ENCODE data around the gene CFAP299. TPM values are rescaled to one million over a fixed set of nuclear protein-coding genes. Genes with fewer than 3 reads are reported as not detected.

Gene CFAP299
- total RNA-seq, 3 donors from 2014 or later, result under 0.01 to 0.15 TPM; not detected in 1

- H3K27me3 ChIP-seq, result no peaks in the 10 kb centered on the region
- H3K4me1 ChIP-seq, result no peaks in the 10 kb centered on the region
- no peak overlapping the region for H3K27ac ChIP-seq
- no peaks in the 10 kb centered on the region for H3K9me3 ChIP-seq
- no peak for TF ChIP-seq POLR2AphosphoS5 (IDR thresholded peaks at IDR 0.05)
- no peak for TF ChIP-seq POLR2A (IDR thresholded peaks at IDR 0.05)
- TF ChIP-seq, protein P1, sequence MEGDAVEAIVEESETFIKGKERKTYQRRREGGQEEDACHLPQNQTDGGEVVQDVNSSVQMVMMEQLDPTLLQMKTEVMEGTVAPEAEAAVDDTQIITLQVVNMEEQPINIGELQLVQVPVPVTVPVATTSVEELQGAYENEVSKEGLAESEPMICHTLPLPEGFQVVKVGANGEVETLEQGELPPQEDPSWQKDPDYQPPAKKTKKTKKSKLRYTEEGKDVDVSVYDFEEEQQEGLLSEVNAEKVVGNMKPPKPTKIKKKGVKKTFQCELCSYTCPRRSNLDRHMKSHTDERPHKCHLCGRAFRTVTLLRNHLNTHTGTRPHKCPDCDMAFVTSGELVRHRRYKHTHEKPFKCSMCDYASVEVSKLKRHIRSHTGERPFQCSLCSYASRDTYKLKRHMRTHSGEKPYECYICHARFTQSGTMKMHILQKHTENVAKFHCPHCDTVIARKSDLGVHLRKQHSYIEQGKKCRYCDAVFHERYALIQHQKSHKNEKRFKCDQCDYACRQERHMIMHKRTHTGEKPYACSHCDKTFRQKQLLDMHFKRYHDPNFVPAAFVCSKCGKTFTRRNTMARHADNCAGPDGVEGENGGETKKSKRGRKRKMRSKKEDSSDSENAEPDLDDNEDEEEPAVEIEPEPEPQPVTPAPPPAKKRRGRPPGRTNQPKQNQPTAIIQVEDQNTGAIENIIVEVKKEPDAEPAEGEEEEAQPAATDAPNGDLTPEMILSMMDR (IDR thresholded peaks at IDR 0.05), result peak; percentile 49 to 63 (median 55)
- intact Hi-C loops (cut with DNase I; ENCODE audit: low total_unique reads), result loop anchor here (2.0 kb wide), 1 partner anchor 71 kb away; no protein-coding TSS in a partner anchor
- DNase-seq (ENCODE audit: low spot score in 2 of 2), result no peak
- no peaks in the 10 kb centered on the region for H3K36me3 ChIP-seq
- H3K4me3 ChIP-seq, result no peak overlapping the region
These were observed 654.5 kb downstream of the CFAP299 start for GRCh38 chr4:80989921-80990544.

GRCh38 chr4:80990851-80991250 is 655.3 kb downstream of the CFAP299 start:
- intact Hi-C loops (cut with DNase I; ENCODE audit: low total_unique reads), result loop anchor here (2.0 kb wide), 1 partner anchor 70 kb away; no protein-coding TSS in a partner anchor
- Histone ChIP-seq H3K9me3 (no peaks in the 10 kb centered on the region), H3K4me1 (no peaks in the 10 kb centered on the region), H3K4me3 (no peak overlapping the region), H3K36me3 (no peaks in the 10 kb centered on the region), H3K27me3 (no peaks in the 10 kb centered on the region), H3K27ac (no peak overlapping the region)
- no peak for DNase-seq (ENCODE audit: low spot score in 2 of 2)
- no peak for TF ChIP-seq POLR2AphosphoS5 (IDR thresholded peaks at IDR 0.05)
- TF ChIP-seq, protein P1 (IDR thresholded peaks at IDR 0.05), result no peak
- TF ChIP-seq POLR2A (IDR thresholded peaks at IDR 0.05), result no peak

GRCh38 chr4:80999943-81000342 is 664.4 kb downstream of the CFAP299 start:
- H3K4me1 ChIP-seq, result no peaks in the 10 kb centered on the region
- TF ChIP-seq POLR2AphosphoS5 (IDR thresholded peaks at IDR 0.05) (no peak), POLR2A (IDR thresholded peaks at IDR 0.05) (no peak)
- TF ChIP-seq, protein P1 (IDR thresholded peaks at IDR 0.05), result no peak
- H3K27me3 ChIP-seq, result no peaks in the 10 kb centered on the region
- H3K9me3 ChIP-seq, result no peaks in the 10 kb centered on the region
- no peak overlapping the region for H3K27ac ChIP-seq
- intact Hi-C loops (cut with DNase I; ENCODE audit: low total_unique reads), result no loop called here
- no peak for DNase-seq (ENCODE audit: low spot score in 2 of 2)
- H3K36me3 ChIP-seq, result no peaks in the 10 kb centered on the region
- H3K4me3 ChIP-seq, result no peak overlapping the region

- H3K9me3 ChIP-seq, result no peaks in the 10 kb centered on the region
- no peak overlapping the region for H3K27ac ChIP-seq
- TF ChIP-seq POLR2A (IDR thresholded peaks at IDR 0.05) (no peak), POLR2AphosphoS5 (IDR thresholded peaks at IDR 0.05) (no peak)
- TF ChIP-seq, protein P1 (IDR thresholded peaks at IDR 0.05), result no peak
- no peaks in the 10 kb centered on the region for H3K27me3 ChIP-seq
- no peaks in the 10 kb centered on the region for H3K4me1 ChIP-seq
- H3K4me3 ChIP-seq, result no peak overlapping the region
- intact Hi-C loops (cut with DNase I; ENCODE audit: low total_unique reads), result no loop called here
- H3K36me3 ChIP-seq, result no peaks in the 10 kb centered on the region
- no peak for DNase-seq (ENCODE audit: low spot score in 2 of 2)
These were observed 668.1 kb downstream of the CFAP299 start for GRCh38 chr4:81003597-81004111.

GRCh38 chr4:81007417-81007816 is 671.9 kb downstream of the CFAP299 start:
- no peak overlapping the region for H3K27ac ChIP-seq
- no peak overlapping the region for H3K4me3 ChIP-seq
- H3K9me3 ChIP-seq, result no peaks in the 10 kb centered on the region
- TF ChIP-seq POLR2AphosphoS5 (IDR thresholded peaks at IDR 0.05), result no peak
- H3K36me3 ChIP-seq, result no peaks in the 10 kb centered on the region
- intact Hi-C loops (cut with DNase I; ENCODE audit: low total_unique reads), result no loop called here
- H3K27me3 ChIP-seq, result no peaks in the 10 kb centered on the region
- no peaks in the 10 kb centered on the region for H3K4me1 ChIP-seq
- DNase-seq (ENCODE audit: low spot score in 2 of 2), result no peak

Other genes with a start within 250 kb of the CFAP299 start
- gene PRDM8, start 138.2 kb upstream of the CFAP299 start, total RNA-seq, result 1 to 10 TPM; 1.2 to 7.0 (median 5.9) TPM
- gene FGF5, start 69.1 kb upstream of the CFAP299 start, total RNA-seq, result not detected